ENCODE measurements around the gene DOC2B. TPM values are rescaled to one million over a fixed set of nuclear protein-coding genes. Genes with fewer than 3 reads are reported as not detected.

Gene DOC2B
- total and polyA plus RNA-seq, 7 donors: 1.7 to 6.3 (median 3.3) TPM

GRCh38 chr17:156094-156621 lies 25.3 kb downstream of the DOC2B start:
- WGBS, 3 donors: 80 to 84% (median 83%) methylated on average over 28 of the region's 28 CpGs
- H3K36me3 ChIP-seq (ENCODE audit: insufficient read depth in 1 of 2, low read depth in 1 of 2): peaks cover 0 to 3% of the 10 kb centered on the region in 2 donors
- peak; percentile 13 to 25 for DNase-seq

GRCh38 chr17:155576-155975 lies 25.9 kb downstream of the DOC2B start:
- H3K4me1 ChIP-seq: no peaks in the 10 kb centered on the region
- 78 to 90% (median 83%) methylated on average over 7 of the region's 7 CpGs for WGBS, 3 donors
- peak; percentile 7 to 35 for DNase-seq
- ATAC-seq: no peak
- H3K36me3 ChIP-seq (ENCODE audit: insufficient read depth in 1 of 2, low read depth in 1 of 2): peaks cover 0 to 3% of the 10 kb centered on the region in 2 donors
- no peak for TF ChIP-seq CTCF (IDR thresholded peaks at IDR 0.05)
- no peak overlapping the region for H3K27ac ChIP-seq
- peaks cover 0 to 9% (median 0%) of the 10 kb centered on the region in 3 donors for H3K27me3 ChIP-seq (ENCODE audit: insufficient read depth in 3 of 3, low read length in 2 of 3)
- intact Hi-C loops (cut with DNase I): no loop called here
- H3K4me3 ChIP-seq: no peak overlapping the region
- no peaks in the 10 kb centered on the region for H3K9me3 ChIP-seq

More at GRCh38 chr17:156094-156621, 25.3 kb downstream of the DOC2B start:
- Histone ChIP-seq H3K9me3 (no peaks in the 10 kb centered on the region), H3K27me3 (ENCODE audit: insufficient read depth in 3 of 3, low read length in 2 of 3) (peaks cover 0 to 9% (median 0%) of the 10 kb centered on the region in 3 donors), H3K27ac (no peak overlapping the region), H3K4me1 (no peaks in the 10 kb centered on the region), H3K4me3 (no peak overlapping the region)
- TF ChIP-seq CTCF (IDR thresholded peaks at IDR 0.05): no peak
- no peak for ATAC-seq
- intact Hi-C loops (cut with DNase I): no loop called here

- WGBS, 3 donors: 52 to 64% (median 55%) methylated on average over 9 of the region's 9 CpGs
- peak in 1 of 2 donors; percentile 3 for DNase-seq
- ATAC-seq: no peak
- H3K4me1 ChIP-seq: no peaks in the 10 kb centered on the region
- no peak overlapping the region for H3K4me3 ChIP-seq
- peaks cover 0 to 3% of the 10 kb centered on the region in 2 donors for H3K36me3 ChIP-seq (ENCODE audit: insufficient read depth in 1 of 2, low read depth in 1 of 2)
- no peak for TF ChIP-seq CTCF (IDR thresholded peaks at IDR 0.05)
- H3K27ac ChIP-seq: no peak overlapping the region
- intact Hi-C loops (cut with DNase I): no loop called here
- H3K9me3 ChIP-seq: no peaks in the 10 kb centered on the region
- peaks cover 0 to 9% (median 0%) of the 10 kb centered on the region in 3 donors for H3K27me3 ChIP-seq (ENCODE audit: insufficient read depth in 3 of 3, low read length in 2 of 3)
These were observed 27.6 kb downstream of the DOC2B start for GRCh38 chr17:153851-154250.

- ATAC-seq (no peak), DNase-seq (peak; percentile 3 to 27)
- Histone ChIP-seq H3K36me3 (ENCODE audit: insufficient read depth in 1 of 2, low read depth in 1 of 2) (peaks cover 0 to 3% of the 10 kb centered on the region in 2 donors), H3K4me3 (no peak overlapping the region), H3K27me3 (ENCODE audit: insufficient read depth in 3 of 3, low read length in 2 of 3) (peaks cover 0 to 9% (median 0%) of the 10 kb centered on the region in 3 donors), H3K27ac (no peak overlapping the region), H3K9me3 (no peaks in the 10 kb centered on the region), H3K4me1 (no peaks in the 10 kb centered on the region)
- no peak for TF ChIP-seq CTCF (IDR thresholded peaks at IDR 0.05)
- WGBS, 3 donors: 76 to 82% (median 81%) methylated on average over 12 of the region's 12 CpGs
- intact Hi-C loops (cut with DNase I): no loop called here
These were observed 28.5 kb downstream of the DOC2B start for GRCh38 chr17:152860-153420.
